ENCODE measurements around the gene GNAL.

Gene GNAL

DNA sequence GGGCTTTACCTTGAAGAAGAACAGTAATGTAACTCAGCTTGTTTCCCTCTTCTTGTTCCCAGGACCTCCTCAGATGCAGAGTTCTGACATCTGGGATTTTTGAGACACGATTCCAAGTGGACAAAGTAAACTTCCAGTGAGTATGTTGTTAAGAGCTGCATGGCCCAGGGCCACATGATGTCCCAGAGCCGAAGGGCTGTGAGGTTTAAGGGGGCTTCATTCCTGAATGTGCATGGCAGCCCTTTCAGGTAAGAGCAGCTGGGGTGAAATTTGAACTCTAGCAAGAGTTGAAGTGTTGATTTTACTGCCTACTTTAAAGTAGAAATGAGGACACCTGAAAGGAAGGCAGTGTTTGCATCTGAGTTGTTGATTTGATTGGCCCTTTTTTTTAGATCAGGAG lies 175.4 kb downstream of the GNAL start:
- H3K9me3 ChIP-seq (ENCODE audit: control insufficient read depth, insufficient read depth, low read length), result no peaks in the 10 kb centered on the region
- no peaks in the 10 kb centered on the region; the same call in 1 of the 2 replicates for H3K36me3 ChIP-seq (ENCODE audit: control insufficient read depth, low read length)
- H4K20me1 ChIP-seq (ENCODE audit: control insufficient read depth, insufficient read depth, low read depth, low read length), result no peaks in the 10 kb centered on the region
- no peaks in the 10 kb centered on the region for H3K9me2 ChIP-seq (replicated peaks; ENCODE audit: control insufficient read depth, low read length)
- no peak overlapping the region for H3K4me2 ChIP-seq (ENCODE audit: low read length)
- no peaks in the 10 kb centered on the region for H3K79me2 ChIP-seq (ENCODE audit: control insufficient read depth, low read length)
- H3K4me1 ChIP-seq (ENCODE audit: control insufficient read depth, low read length), result peaks cover 10% of the 10 kb centered on the region
- H3F3A ChIP-seq (ENCODE audit: control insufficient read depth, insufficient read depth), result 0 out of 2 replicates have a peak, but pooled peaks cover 2% of the 10 kb centered on the region
- H3K27ac ChIP-seq (ENCODE audit: low read depth, low read length), result no peak overlapping the region
- no peaks in the 10 kb centered on the region for H3K27me3 ChIP-seq (ENCODE audit: control insufficient read depth, low read length)
- H3K4me3 ChIP-seq (ENCODE audit: low read length), result no peak overlapping the region
- TF ChIP-seq EZH2phosphoT487 (IDR thresholded peaks at IDR 0.05; ENCODE audit: borderline replicate concordance, low read length), result no peak
- no peak for TF ChIP-seq CTCF (IDR thresholded peaks at IDR 0.05; ENCODE audit: low read depth, low read length, poor library complexity, severe bottlenecking)

- H3K4me1 ChIP-seq (ENCODE audit: control insufficient read depth, low read length), result peaks cover 10% of the 10 kb centered on the region
- no peak overlapping the region for H3K4me3 ChIP-seq (ENCODE audit: low read length)
- H3K27me3 ChIP-seq (ENCODE audit: control insufficient read depth, low read length), result no peaks in the 10 kb centered on the region
- no peak overlapping the region for H3K4me2 ChIP-seq (ENCODE audit: low read length)
- no peaks in the 10 kb centered on the region for H3K9me3 ChIP-seq (ENCODE audit: control insufficient read depth, insufficient read depth, low read length)
- TF ChIP-seq EZH2phosphoT487 (IDR thresholded peaks at IDR 0.05; ENCODE audit: borderline replicate concordance, low read length) (no peak), CTCF (IDR thresholded peaks at IDR 0.05; ENCODE audit: low read depth, low read length, poor library complexity, severe bottlenecking) (no peak)
- H3F3A ChIP-seq (ENCODE audit: control insufficient read depth, insufficient read depth), result 0 out of 2 replicates have a peak, but pooled peaks cover 2% of the 10 kb centered on the region
- H3K9me2 ChIP-seq (replicated peaks; ENCODE audit: control insufficient read depth, low read length), result no peaks in the 10 kb centered on the region
- H4K20me1 ChIP-seq (ENCODE audit: control insufficient read depth, insufficient read depth, low read depth, low read length), result no peaks in the 10 kb centered on the region
- no peaks in the 10 kb centered on the region for H3K79me2 ChIP-seq (ENCODE audit: control insufficient read depth, low read length)
- no peak overlapping the region for H3K27ac ChIP-seq (ENCODE audit: low read depth, low read length)
- no peaks in the 10 kb centered on the region; the same call in 1 of the 2 replicates for H3K36me3 ChIP-seq (ENCODE audit: control insufficient read depth, low read length)
Observed at GRCh38 chr18:11865071-11865470, 176.0 kb downstream of the GNAL start.

- peaks cover 10% of the 10 kb centered on the region for H3K4me1 ChIP-seq (ENCODE audit: control insufficient read depth, low read length)
- H3K9me3 ChIP-seq (ENCODE audit: control insufficient read depth, insufficient read depth, low read length), result no peaks in the 10 kb centered on the region
- H3K4me3 ChIP-seq (ENCODE audit: low read length), result no peak overlapping the region
- no peaks in the 10 kb centered on the region; the same call in 1 of the 2 replicates for H3K36me3 ChIP-seq (ENCODE audit: control insufficient read depth, low read length)
- H3K79me2 ChIP-seq (ENCODE audit: control insufficient read depth, low read length), result no peaks in the 10 kb centered on the region
- H3K27ac ChIP-seq (ENCODE audit: low read depth, low read length), result no peak overlapping the region
- H4K20me1 ChIP-seq (ENCODE audit: control insufficient read depth, insufficient read depth, low read depth, low read length), result no peaks in the 10 kb centered on the region
- H3K9me2 ChIP-seq (replicated peaks; ENCODE audit: control insufficient read depth, low read length), result no peaks in the 10 kb centered on the region
- no peaks in the 10 kb centered on the region for H3K27me3 ChIP-seq (ENCODE audit: control insufficient read depth, low read length)
- no peak for TF ChIP-seq EZH2phosphoT487 (IDR thresholded peaks at IDR 0.05; ENCODE audit: borderline replicate concordance, low read length)
- no peak for TF ChIP-seq CTCF (IDR thresholded peaks at IDR 0.05; ENCODE audit: low read depth, low read length, poor library complexity, severe bottlenecking)
- 0 out of 2 replicates have a peak, but pooled peaks cover 5% of the 10 kb centered on the region for H3F3A ChIP-seq (ENCODE audit: control insufficient read depth, insufficient read depth)
- no peak overlapping the region for H3K4me2 ChIP-seq (ENCODE audit: low read length)
Observed at GRCh38 chr18:11866329-11866728, 177.3 kb downstream of the GNAL start.

Data from DOHH2 (cell line).